H1 (cell line): ENCODE data around the gene KDSR. TPM values are rescaled to one million over a fixed set of nuclear protein-coding genes. Genes with fewer than 3 reads are reported as not detected.

Source experiments
- CEBPB ChIP-seq: IDR thresholded peaks from 2 replicates; pipeline ENCODE4 v1.6.1; 2012; ENCODE audit warnings: low read depth, low read length
- CHD7 ChIP-seq: fragments of 300-600 bp; sonication (generic); IDR thresholded peaks from 2 replicates; pipeline ENCODE4 v1.7.1; 2012; ENCODE audit warnings: low read length, moderate library complexity, mild to moderate bottlenecking, inconsistent platforms; ENCODE audit not compliant: insufficient replicate concordance
- HDAC2 ChIP-seq, 2 experiments: fragments of 300-600 bp in 1 of 2; sonication (generic) in 1 of 2; IDR thresholded peaks; 2 replicates each; pipeline ENCODE4 v1.6.1; 2011 to 2012; ENCODE audit warnings: low read depth in 2 of 2, low read length in 2 of 2, mild to moderate bottlenecking in 2 of 2, moderate library complexity in 2 of 2, borderline replicate concordance in 1 of 2, inconsistent platforms in 1 of 2
- polyA plus RNA-seq, 7 experiments: library from polyadenylated mRNA; depleted of rRNA in 3 of 7; stranded (reverse) in 5 of 7; unstranded in 2 of 7; fragments of >200 nt in 5 of 7; fragments of 200-250 nt in 2 of 7; gene quantifications; 1 replicate in 5 of 7; 2 replicates in 1 of 7; 4 replicates in 1 of 7; pipeline versions ENCODE4 v1.2.1 to v1.2.3, GENCODE V29; 2011 to 2013; ENCODE audit warnings: missing spikeins in 2 of 7, mixed read lengths in 2 of 7
- total RNA-seq: library from RNA; stranded (reverse); fragmentation: NEBNext Ultra II Directional; extraction: Animal tissue kit (Norgen Biotek cat#: 25700); gene quantifications from 2 replicates; pipeline ENCODE4 v1.2.1, GENCODE V29; 2021

KDSR gene
- total and polyA plus RNA-seq, 2 of the 8 experiments (the other 6 are each of a cell fraction or from before 2014, with no cell fraction given): 12.4 to 50.5 TPM

GRCh38 chr18:63342206-63342605 lies 24.8 kb downstream of the KDSR start (continued):
- TF ChIP-seq CHD7: no peak
- no peak for TF ChIP-seq HDAC2 (IDR thresholded peaks at IDR 0.05; ENCODE audit: borderline replicate concordance in 1 of 2, low read depth in 2 of 2, low read length in 2 of 2)
- TF ChIP-seq CEBPB: no peak
